HG03135 (cell line): ENCODE data around the gene PSMG3.
A peak's percentile ranks its signal among the peaks of the same experiment; 100 is the strongest.
"Not testable (repeated sequence)": the region's sequence is repeated elsewhere in the genome, so short reads cannot be mapped to it uniquely, and the experiment has no call there.

ENCODE experiments used
- ATAC-seq: cut with Tn5 transposase; IDR thresholded peaks from one replicate; pipeline ENCODE4 v1.9.1; 2021; ENCODE audit warnings: mild to moderate bottlenecking, moderate library complexity; ENCODE audit not compliant: unreplicated experiment

The PSMG3 gene

DNA sequence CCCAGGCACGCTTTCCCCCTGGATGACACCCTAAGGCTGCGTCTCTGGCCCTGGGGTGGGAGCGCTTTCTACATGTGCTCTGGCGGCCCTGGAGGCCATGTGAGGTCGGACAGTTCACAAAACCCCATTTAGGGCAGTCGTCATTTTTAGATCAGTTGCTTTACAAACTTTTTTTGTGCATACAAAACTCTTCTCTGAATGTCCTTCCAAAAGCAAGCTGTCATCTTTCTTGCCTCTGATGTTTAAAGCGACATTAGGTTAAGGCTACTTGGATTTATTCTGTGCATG is 33.4 kb downstream of the PSMG3 start:
- no peak for ATAC-seq

DNA sequence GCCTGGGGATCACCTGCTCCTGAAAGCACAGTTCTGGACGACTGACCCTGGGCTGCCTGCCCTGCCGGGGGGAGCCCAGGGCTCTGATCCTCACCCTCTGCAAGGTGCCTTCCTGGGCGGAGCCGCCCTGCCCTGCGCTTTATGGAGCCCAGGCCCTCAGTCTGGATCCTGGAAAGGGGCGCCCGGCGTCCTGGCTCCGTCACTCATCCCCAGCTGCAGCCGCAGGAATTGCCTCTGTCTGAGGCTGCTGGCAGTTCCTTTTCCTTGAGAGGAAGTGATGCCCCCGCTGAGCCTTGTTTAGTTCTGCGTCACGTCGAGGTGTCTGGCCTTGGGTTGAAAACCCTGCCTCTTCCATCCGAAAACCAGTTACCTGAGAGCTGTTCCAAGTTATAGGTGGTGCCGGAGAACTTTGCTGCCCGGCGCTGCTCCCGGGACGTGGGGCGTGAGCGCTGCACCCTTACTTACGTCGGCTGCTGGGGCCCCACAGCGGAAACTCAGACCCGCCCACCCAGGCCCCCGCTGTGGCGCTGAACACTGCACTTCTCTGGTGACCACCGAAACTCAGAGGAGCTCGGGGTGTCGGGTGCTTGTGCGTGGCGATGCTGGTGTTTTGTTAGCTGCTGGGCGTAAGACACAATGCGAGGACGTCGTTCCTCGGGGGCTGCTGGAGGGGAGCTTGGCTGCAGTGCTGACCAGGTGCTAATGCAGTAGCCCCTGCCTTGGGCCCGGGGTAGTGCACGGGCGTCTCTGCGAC is 34.0 kb downstream of the PSMG3 start:
- no peak for ATAC-seq

DNA sequence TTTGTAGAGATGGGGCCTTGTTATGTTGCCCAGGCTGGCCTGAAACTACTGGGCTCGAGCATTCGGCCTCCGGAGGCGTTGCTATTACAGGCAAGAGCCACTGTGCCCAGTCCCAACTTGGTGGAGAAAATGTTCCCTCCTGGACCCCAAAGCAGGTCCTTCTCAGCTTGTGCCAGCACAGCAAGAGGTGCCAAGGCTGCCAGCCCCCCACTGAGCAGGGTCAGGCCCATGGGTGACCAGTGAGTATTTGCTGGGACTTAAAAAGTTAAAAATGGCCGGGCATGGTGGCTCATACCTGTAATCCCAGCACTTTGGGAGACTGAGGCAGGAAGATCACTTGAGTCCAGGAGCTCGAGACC is 34.8 kb downstream of the PSMG3 start:
- ATAC-seq = no peak

DNA sequence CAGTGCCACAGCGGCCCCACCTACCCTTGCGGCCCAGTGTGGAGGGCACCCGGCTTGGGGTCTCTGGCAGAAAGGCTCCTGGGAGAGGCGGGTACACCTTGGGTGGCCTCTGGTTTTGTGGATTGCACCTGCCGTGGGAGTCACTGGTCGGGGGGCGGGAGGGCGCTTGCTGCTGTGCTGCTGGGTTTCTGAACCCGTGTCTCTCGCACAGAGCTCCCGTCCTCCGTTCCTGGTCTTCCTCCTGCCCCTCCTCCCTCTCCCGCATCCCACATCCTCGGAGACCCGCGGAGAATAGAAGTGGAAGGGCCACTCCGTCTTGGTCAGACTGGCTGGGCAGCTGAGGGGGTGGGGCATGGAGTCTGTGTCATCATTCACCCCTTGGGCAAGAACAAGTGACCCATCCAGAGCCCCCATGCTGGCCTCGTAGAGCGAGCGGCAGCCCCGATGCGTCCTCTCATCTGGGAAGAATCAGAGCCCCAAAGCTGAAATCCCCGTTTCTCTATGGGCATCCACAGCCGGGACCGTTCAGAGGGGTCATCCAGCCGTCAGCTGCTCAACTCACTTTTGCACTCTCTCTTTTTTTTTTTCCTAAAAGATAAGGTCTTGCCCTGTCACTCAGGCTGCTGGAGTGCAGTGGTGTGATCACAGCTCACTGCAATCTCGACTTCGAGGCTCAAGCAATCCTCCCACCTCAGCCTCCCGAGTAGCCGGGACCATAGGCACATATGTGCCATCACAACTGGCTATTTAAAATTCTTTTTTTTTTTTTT is 35.3 kb downstream of the PSMG3 start:
- ATAC-seq = no peak

DNA sequence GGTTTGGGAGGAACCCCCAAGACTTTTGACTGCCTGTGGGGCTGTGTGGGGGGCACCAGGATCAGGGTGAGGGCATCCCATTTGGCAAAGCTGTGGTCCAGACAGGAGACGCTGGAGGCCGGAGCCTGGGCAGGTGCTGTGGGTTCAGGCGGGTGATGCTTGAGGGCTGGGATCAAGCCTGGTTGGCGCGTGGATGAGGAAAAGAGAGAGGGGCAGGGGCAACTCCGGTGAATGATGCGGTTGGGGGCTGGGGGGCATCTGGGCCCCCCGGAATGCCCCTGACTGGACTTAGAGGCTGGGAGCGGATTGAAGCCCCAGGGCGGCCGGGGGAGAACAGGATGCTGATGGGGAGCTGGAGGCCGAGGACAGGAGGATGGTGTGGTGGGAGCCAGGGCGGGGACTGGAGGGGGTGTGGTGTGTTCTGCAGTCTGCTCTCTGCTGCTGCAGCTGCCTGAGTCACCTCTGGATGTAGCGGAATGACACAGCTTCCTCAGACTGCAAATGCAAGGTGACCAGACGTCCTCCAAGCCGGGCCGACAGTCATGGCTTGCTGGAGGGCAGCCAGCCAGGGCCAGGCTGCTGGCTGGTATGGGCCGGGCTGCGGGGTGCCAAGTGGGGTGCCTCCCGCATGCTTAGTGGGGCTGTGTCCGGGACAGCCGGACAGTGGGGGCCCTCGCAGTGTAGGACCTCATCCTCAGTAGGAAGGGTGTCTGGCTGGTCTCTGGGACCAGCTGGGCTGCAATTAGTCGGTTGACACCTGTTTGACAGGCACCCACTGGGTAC is 36.1 kb downstream of the PSMG3 start:
- ATAC-seq = no peak

DNA sequence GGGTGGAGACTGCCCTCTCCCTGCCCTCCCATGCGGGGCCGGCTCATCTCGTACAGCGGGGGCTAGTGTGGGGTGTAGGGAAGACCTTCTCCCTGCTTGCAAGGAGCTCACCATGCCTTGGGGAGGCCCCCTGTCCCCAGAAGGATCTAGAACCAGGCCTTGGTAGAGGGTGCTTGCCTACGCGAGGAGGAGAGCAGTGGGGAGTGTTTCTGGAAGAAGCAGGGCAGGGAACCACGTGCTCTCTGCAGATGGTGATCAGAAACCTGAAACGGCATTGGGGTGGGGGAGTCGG is 36.6 kb downstream of the PSMG3 start:
- ATAC-seq = no peak

DNA sequence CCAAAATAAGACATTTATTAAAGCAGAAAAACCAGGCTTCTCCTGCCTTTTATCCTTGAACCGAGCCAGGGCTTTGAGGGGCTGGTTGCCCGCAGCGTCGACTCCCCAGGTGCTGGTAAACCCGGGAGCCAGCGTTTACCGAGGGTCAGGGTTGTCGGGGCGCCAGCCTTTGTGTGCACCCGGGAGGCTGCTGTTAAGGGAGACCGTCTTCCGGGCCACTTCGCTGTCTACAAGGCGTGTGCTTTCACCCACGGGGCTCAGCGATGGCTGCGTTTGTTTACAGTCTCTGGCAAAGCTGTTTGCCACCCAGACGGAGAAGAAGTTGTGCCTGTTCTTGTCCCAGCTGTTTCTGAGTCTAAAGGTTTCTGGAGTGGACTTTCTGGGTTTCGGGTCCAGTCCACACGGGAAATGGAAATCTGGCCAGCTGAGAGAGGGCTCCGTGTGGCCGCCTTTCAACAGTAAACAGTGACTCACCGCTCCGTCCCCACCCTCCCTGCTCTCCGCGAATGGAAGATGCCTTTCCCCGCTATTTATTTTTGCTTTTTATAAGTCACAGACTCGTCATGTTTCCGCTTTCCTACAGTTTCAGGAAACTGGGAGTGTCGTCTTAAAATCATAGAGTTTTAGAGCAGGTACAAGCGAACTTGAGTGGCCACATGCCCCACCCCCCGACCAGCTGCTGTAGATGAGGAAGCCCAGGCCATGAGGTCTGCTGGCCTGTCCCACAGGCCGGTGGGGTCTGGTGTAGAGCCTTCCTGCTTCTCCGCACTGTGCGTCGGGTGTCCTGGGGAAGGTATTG is 37.2 kb downstream of the PSMG3 start:
- no peak for ATAC-seq

DNA sequence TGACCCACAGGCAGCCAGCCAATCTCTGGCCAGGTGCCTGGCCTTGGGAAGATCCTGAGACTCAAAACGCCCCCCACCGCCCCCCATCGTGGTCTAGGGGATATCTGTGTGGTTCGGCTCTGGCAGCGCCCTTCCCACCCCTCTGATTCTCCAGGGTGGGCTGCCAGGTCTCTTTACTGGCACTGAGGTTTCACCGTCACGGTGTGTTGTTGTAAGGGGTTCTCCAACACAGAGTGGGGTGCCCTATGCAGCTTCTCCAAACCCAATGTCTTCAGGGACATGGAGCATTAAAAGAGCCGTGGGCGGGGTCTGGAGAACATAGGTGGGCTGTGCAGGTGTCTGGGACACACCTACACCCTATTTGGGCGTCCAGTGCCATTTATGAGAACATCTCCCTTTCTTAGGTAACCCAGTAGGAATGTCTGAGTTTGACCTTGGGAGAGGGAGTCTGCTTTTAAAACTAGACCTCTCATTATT is 37.8 kb downstream of the PSMG3 start:
- ATAC-seq = no peak

DNA sequence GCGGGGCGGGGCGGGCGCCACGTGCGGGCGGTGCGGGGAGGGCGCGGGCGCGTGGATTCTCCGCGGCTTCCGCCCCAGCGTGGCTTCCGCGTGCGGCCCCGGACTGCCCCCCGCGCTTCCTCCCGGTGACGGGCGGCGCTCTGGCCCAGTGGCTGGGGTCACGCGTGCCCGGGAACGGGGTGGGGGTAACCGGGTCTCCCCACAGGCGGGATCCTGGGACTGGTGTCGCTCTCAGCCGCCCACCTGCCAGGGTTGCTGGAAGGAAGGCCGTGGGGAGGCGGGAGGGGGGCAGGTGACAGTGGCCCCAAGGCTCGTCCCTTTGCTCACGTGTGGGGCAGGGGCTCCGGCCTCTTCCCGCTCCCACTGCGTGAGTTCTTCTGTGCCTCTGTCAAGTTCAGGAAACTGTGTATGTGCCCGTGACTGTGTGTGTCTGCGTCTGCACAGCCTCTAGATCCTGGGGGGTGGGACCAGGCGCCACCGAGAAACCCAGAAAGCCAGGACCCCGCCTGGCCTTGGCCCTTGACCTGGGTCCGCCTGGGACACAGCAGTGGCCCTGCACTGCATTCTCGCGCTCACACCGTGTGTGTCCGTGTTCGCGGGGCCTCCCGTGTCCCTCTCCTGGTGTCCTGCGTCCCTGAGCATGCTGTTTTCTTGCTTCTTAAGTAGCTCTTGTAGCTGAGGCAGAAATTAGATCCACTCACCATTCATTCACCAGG is 38.4 kb downstream of the PSMG3 start:
- peak; percentile 10 for ATAC-seq

DNA sequence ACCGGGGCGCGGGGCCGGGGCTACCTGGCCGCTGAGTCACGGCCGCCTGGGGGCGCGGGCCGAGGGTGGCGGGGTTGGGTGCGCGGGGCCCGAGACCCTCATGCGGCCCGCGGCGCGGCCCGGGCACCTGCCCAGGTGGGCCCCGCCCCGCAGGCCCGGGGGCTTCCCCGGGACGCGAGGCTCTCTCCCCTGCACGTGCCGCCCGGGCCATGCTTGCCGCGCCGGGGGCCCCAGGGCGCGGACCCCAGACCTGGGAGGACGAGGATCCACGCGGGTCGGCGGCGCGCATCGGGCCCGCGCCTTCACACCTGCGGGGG is 38.9 kb downstream of the PSMG3 start:
- peak; percentile 15 for ATAC-seq

DNA sequence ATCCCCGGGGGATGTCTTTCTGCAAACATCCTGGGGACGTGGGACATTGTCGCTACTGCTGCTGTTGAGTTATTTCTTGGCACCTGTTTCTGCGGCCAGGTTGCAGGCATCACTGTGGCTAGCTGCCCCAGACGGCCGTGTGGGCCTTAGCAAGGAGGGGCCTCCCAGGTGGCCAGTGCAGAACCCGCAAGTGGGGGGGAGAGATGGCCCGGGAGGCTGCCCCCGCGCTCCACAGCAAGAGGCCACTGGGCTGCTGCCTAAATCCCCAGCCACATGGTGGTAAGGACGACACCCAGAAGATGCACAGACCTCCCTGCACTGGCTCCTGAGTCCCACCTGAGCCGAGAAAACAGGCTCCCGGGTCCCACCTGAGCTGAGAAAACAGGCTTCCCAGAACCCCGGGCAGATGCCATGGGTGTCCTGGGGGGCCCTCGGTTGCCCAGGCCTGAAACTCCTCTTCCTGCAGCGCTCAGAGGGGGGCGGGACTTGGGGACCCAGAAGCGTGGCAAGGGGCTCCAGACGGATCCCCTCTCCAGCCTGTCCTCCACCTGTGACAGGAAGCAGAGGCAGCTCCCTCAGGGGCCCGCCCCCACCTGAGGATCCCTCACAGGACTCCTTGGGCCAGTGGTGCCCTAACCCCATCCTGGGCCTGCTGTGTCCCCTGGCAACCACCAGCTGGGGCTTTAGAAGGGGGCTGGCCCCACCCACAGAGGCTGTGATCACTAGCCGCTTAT is 40.3 kb downstream of the PSMG3 start:
- ATAC-seq = no peak

DNA sequence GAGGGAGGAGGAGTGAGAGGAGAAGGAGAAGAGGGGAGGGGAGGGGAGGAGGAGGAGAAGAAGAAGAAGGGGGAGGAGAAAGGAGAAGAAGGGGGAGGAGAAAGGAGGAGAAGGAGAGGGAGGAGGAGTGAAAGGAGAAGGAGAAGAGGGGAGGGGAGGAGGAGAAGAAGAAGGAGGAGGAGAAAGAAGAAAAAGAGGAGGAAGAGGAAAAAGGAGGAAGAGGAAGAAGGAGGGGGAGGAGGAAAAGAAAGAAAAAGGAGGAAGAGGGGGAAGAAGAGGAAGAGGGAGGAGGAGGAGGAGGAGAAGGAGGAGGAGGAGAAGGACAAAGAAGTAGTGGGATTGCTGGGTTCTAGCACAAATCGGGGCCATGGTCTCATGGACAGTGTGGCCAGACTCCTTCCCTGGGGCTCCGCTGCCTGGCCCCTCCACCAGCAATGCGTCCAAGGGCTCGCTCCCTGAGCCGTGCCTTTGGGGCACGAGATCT is 43.5 kb downstream of the PSMG3 start:
- ATAC-seq = no peak

DNA sequence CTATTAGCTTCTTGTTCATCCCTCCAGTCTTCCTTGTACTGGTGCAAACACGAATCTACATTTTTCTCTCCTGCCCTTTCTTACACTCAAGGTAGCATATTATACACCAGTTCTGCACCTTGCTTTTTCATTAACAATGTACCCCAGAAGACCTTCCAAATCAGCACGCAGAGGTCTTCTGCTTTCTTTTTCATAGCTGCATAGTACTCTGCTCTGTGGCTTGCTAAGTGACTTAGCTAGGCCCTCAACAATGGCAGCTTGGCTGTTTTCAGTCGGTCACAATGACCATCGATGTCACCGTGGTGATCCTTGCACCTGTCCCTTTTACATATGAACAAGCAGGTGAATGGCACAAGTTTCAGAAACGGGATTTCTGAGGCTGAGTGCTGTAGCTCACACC is 44.4 kb downstream of the PSMG3 start:
- no peak for ATAC-seq

DNA sequence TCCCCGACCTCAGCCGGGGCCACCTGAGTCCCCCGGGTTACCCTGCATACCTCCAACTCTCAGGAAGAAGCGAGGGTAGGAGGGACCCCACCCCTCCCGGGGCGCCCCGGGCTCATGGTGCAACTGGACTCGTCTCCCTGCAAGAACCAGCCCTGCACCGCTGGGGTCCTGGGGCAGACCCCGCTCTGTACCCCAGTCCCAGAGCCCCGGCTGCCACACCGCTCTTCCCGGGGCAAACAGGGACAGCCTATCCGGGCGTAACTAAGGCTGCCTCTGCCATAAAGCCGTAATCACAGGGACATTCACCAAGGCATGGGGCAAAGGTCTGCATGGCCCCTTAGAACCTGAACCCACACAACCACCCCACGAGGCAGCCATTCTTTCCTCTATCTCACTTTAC is 46.0 kb downstream of the PSMG3 start:
- no peak for ATAC-seq

DNA sequence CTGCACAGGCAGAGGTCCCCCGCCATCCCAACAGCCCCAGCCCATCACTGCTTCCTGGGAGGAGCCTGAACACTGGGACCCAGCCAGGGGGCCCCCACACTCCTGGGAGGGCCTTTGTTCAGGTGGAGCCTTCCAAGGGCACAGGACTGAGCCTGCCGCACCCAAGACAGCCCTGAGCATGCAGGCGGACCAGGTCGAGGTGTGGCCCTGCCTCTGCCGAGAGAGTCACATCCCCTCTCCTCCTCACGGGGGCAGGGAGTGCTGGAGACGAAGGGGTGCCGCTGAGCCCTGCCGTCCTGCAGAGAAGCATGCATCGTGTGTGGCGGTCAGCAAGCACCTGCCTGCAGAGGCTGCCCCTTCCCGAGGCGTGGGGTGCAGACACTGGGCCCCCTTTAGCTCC is 46.6 kb downstream of the PSMG3 start:
- ATAC-seq = no peak

DNA sequence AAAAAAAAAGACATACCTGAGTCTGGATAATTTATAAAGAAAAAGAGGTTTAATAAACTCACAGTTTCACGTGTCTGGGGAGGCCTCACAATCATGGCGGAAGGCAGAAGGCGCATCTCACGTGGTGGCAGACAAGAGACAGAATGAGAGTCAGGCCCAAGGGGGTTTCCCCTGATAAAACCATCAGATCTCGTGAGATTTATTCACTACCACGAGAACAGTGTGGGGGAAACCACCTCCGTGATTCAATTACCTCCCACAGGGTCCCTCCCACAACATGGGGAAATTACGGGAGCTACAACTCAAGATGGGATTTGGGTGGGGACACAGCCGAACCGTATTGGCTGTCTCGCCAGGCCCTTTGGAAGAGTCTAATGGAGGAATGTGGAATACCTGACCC is 48.4 kb downstream of the PSMG3 start:
- ATAC-seq = no peak

DNA sequence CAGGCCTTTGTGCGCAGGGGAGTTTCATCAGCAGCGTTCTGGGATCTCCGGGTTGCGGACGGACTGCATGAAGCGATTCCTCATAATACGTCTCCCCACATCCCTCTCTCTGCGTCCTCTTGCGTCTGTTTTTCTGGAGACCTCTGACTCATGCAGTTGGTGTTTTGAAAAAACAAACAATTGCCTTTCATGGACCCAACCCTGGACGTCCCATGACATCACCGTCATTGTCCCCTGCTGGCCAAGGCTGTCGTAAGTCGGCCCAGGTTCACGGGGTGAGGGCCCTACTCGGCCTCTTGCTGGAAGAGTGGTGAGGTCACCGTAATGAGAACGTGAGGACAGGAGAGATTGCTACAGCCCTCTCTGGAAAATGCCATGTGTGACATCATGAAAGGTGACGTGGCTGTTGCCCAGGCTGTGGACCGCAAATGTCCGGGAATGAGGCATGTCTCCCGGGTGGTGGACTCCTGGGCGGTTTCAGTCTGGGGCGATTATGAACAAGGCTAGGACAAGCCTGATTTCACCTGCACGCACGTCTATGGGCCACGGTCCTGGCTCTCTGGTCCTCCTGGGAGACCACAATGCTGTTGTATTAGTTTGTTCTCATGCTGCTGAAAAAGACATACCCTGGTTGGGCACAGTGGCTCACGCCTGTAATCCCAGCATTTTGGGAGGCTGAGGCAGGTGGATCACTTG is 49.1 kb downstream of the PSMG3 start:
- ATAC-seq = no peak

DNA sequence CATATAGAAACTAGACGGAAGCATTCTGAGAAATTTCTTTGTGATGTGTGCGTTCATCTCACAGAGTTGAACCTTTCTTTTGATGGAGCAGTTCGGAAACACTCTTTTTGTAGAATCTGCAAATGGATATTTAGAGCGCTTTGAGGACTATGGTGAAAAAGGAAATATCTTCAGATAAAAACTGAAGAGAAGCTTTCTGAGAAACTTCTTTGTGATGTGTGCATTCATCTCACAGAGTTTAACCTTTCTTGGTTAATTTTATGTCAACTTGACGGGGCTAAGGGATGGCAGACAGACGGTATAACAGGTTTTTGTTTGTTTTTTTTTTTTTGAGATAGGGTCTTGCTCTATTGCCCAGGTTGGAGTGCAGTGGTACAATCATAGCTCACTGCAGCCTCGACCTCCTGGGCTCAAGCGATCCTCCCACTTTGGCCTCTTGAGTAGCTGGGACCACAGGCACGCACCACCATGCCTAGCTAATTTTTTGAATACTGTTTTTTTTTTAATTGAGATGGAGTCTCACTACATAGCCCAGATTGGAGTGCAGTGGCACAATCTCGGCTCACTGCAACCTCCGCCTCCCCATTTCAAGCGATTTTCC is 50.4 kb downstream of the PSMG3 start:
- not testable (repeated sequence) for ATAC-seq
